GM23338 (cell line): ENCODE measurements around the gene GLRA1.

Source experiments
- CREB1 ChIP-seq: fragments of 250-450 bp; sonication (Bioruptor Pico); IDR thresholded peaks from 2 replicates; pipeline ENCODE4 v1.5.0; 2020; ENCODE audit warnings: low read depth, mild to moderate bottlenecking, moderate library complexity
- CTCF ChIP-seq, 2 experiments: fragments of 200-600 bp in 1 of 2; sonication (generic) in 1 of 2; conservative IDR thresholded peaks; 2 replicates each; pipeline versions ENCODE4 v1.5.1 to v1.6.1; 2016 to 2017; ENCODE audit warnings: antibody characterized with exemption in 2 of 2, low read depth in 2 of 2, mild to moderate bottlenecking in 2 of 2, moderate library complexity in 1 of 2
- ETS1 ChIP-seq: IDR thresholded peaks from 2 replicates; pipeline ENCODE4 v1.6.1; 2016; ENCODE audit warnings: antibody characterized with exemption
- EZH2 ChIP-seq: fragments of 200-600 bp; sonication (generic); IDR thresholded peaks from one replicate; pipeline ENCODE4 v1.8.0; 2017; ENCODE audit warnings: antibody characterized with exemption, mild to moderate bottlenecking, low read depth; ENCODE audit not compliant: unreplicated experiment
- EZH2phosphoT487 ChIP-seq: fragments of 200-600 bp; sonication (generic); IDR thresholded peaks from one replicate; pipeline ENCODE4 v1.8.1; 2018; ENCODE audit warnings: antibody characterized with exemption; ENCODE audit not compliant: unreplicated experiment
- JUNB ChIP-seq: IDR thresholded peaks from one replicate; pipeline ENCODE4 v1.6.1; 2016; ENCODE audit warnings: antibody characterized with exemption; ENCODE audit not compliant: unreplicated experiment
- NANOG ChIP-seq: IDR thresholded peaks from 2 replicates; pipeline ENCODE4 v1.6.1; 2016; ENCODE audit warnings: antibody characterized with exemption, borderline replicate concordance
- POLR2AphosphoS5 ChIP-seq: IDR thresholded peaks from 2 replicates; pipeline ENCODE4 v1.6.1; 2016; ENCODE audit warnings: antibody characterized with exemption, low read depth
- REST ChIP-seq: IDR thresholded peaks from one replicate; pipeline ENCODE4 v1.6.1; 2018; ENCODE audit warnings: antibody characterized with exemption; ENCODE audit not compliant: unreplicated experiment
- STAT1 ChIP-seq: IDR thresholded peaks from one replicate; pipeline ENCODE4 v1.6.1; 2016; ENCODE audit warnings: antibody characterized with exemption; ENCODE audit not compliant: unreplicated experiment
- ZNF114 ChIP-seq: fragments of 250-450 bp; sonication (Bioruptor Pico); IDR thresholded peaks from 2 replicates; pipeline ENCODE4 v1.5.0; 2020; ENCODE audit warnings: mild to moderate bottlenecking, moderate library complexity

GRCh38 chr5:151953833-151954232 lies 29.2 kb upstream of the GLRA1 start:
- no peak for TF ChIP-seq CTCF (conservative IDR thresholded peaks at IDR 0.05; ENCODE audit: low read depth in 2 of 2)
- TF ChIP-seq EZH2phosphoT487 = no peak
- TF ChIP-seq NANOG = no peak
- TF ChIP-seq REST = no peak
- no peak for TF ChIP-seq EZH2
- no peak for TF ChIP-seq POLR2AphosphoS5
- TF ChIP-seq ZNF114 (CRISPR knock-in tag) = no peak
- TF ChIP-seq CREB1 (CRISPR knock-in tag) = no peak
- TF ChIP-seq ETS1 = no peak
- no peak for TF ChIP-seq STAT1
- TF ChIP-seq JUNB = no peak
